Tibial nerve (tissue), 4 donors: Measurements from ENCODE around the gene PLEKHB2. TPM values are rescaled to one million over a fixed set of nuclear protein-coding genes. Genes with fewer than 3 reads are reported as not detected.
"Not testable (repeated sequence)": the region's sequence is repeated elsewhere in the genome, so short reads cannot be mapped to it uniquely, and the experiment has no call there.

Source experiments
- DNase-seq, 2 donors: peaks; one replicate each; pipeline ENCODE4 v3.0.0-alpha.2; 2019; ENCODE audit warnings: low spot score in 2 of 2
- H3K27ac ChIP-seq, 4 donors: fragments of 200-600 bp; sonication (generic) in 3 of 4; one replicate each; pipeline ENCODE4 v1.5.1; 2017 to 2019; ENCODE audit warnings: mild to moderate bottlenecking in 1 of 4
- H3K27me3 ChIP-seq, 2 donors: fragments of 200-600 bp; sonication (generic) in 1 of 2; one replicate each; pipeline versions ENCODE4 v1.5.1 to v1.6.0; 2017 to 2019
- H3K36me3 ChIP-seq, 3 donors: fragments of 200-600 bp; sonication (generic); one replicate each; pipeline ENCODE4 v1.5.1; 2018 to 2019
- H3K4me1 ChIP-seq, 4 donors: fragments of 200-600 bp; sonication (generic) in 3 of 4; one replicate each; pipeline ENCODE4 v1.5.1; 2017 to 2019
- H3K4me3 ChIP-seq, 4 donors: fragments of 200-600 bp; sonication (generic) in 3 of 4; one replicate each; pipeline ENCODE4 v1.5.1; 2017 to 2019; ENCODE audit warnings: mild to moderate bottlenecking in 1 of 4, moderate library complexity in 1 of 4
- H3K9me3 ChIP-seq, 4 donors: fragments of 200-600 bp; sonication (generic) in 3 of 4; one replicate each; pipeline ENCODE4 v1.5.1; 2017 to 2019
- CTCF ChIP-seq, 5 experiments: fragments of 200-600 bp in 3 of 5; fragments of 450-650 bp in 2 of 5; sonication (generic) in 3 of 5; IDR thresholded peaks; one replicate each; pipeline ENCODE4 v1.5.1; 2016 to 2019; ENCODE audit warnings: antibody characterized with exemption in 5 of 5, mild to moderate bottlenecking in 3 of 5, moderate library complexity in 2 of 5
- EP300 ChIP-seq, 2 donors: sonication (generic); formaldehyde crosslinking; IDR thresholded peaks; one replicate each; pipeline ENCODE4 v1.6.1; 2017; ENCODE audit warnings: antibody characterized with exemption in 2 of 2, mild to moderate bottlenecking in 1 of 2
- POLR2A ChIP-seq, 2 donors: fragments of 450-650 bp; IDR thresholded peaks; one replicate each; pipeline ENCODE4 v1.6.1; 2017; ENCODE audit warnings: antibody characterized with exemption in 2 of 2, mild to moderate bottlenecking in 2 of 2, moderate library complexity in 2 of 2
- WGBS, 2 donors: methylation state at CpG; one replicate each; pipeline ENCODE4 v1.1.5; 2018; 5-methylcytosine and 5-hydroxymethylcytosine counted together
- total RNA-seq, 4 donors: library from RNA; depleted of rRNA; stranded (reverse); fragments of >200 nt; gene quantifications; one replicate each; pipeline ENCODE4 v1.1.0, GENCODE V29; 2016

Gene PLEKHB2
- total RNA-seq, 4 donors from 2014 or later = 57.9 to 77.9 (median 72.7) TPM

DNA sequence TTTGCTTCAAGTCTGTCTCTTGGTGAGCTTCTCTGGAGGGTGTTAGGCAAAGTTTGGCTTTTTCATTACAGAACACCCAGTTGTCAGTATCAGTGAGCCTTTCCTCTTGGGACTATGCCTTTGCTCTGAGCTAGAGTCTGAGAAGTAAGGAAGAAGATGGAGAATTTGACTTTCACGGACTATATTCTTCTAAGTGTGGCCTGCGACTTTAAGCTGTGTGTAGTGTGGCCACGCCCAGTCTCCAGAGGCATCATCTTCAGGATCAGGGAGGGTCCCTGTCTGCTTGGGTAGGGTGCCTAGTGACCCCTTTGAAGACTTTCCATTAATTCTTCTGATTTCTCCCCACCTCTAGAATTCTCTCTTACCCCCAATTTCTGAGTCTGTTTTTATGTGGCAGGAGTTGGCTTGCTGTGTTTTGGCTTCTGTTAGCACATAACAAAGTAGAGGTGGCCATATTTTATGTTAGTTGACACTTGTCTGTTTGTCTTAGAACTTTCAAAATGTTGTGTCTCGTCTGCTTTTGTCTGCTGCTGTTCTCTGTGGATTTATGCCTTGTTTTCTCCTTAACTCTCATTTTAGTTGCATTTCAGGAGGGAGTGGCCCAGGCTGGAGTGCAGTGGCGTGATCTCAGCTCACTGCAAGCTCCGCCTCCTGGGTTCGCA lies 8.6 kb downstream of the PLEKHB2 start:
- no peak for TF ChIP-seq EP300 (IDR thresholded peaks at IDR 0.05)
- no peak for TF ChIP-seq CTCF (IDR thresholded peaks at IDR 0.05)
- no peak for TF ChIP-seq POLR2A (IDR thresholded peaks at IDR 0.05)
- H3K9me3 ChIP-seq = no peaks in the 10 kb centered on the region
- 78 to 85% methylated on average over 7 of the region's 7 CpGs for WGBS, 2 donors

GRCh38 chr2:131114950-131115349 lies 9.8 kb downstream of the PLEKHB2 start:
- not testable (repeated sequence) for H3K27me3 ChIP-seq, H3K9me3 ChIP-seq, DNase-seq, H3K27ac ChIP-seq, H3K4me3 ChIP-seq, H3K36me3 ChIP-seq
- 94 to 96% methylated on average over 3 of the region's 3 CpGs for WGBS, 2 donors
- peaks cover 0 to 32% (median 15%) of the 10 kb centered on the region in 4 donors for H3K4me1 ChIP-seq

More for the DNA sequence above, 8.6 kb downstream of the PLEKHB2 start:
- Histone ChIP-seq H3K27ac (peak overlapping the region in 1 of 4 donors; percentile 63), H3K27me3 (no peaks in the 10 kb centered on the region), H3K4me3 (no peak overlapping the region), H3K4me1 (peaks cover 0 to 32% (median 15%) of the 10 kb centered on the region in 4 donors), H3K36me3 (peaks cover 0 to 8% (median 0%) of the 10 kb centered on the region in 3 donors)
- no peak for DNase-seq

DNA sequence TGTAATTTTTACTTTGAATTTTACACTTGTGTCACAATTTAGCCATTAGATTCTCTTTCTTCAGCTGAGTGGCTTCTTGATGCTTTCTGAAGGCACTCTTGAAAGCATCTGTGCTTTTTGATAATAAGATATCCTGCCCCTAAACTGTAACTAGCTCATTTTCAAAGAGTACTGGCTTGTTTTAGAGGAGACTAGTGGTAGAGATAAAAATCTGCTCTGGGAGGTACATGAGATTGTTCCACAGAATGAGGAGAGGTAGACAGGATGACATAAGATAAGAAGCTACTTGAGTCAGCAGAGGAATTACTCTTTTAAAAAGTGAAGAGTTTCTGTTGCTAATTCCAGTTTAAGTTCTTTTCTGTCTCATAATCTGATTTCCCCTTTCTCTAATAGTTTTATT lies 10.6 kb downstream of the PLEKHB2 start:
- no peak overlapping the region for H3K4me3 ChIP-seq
- H3K36me3 ChIP-seq = peaks cover 0 to 12% (median 0%) of the 10 kb centered on the region in 3 donors
- no peaks in the 10 kb centered on the region for H3K9me3 ChIP-seq
- H3K27me3 ChIP-seq = no peaks in the 10 kb centered on the region
- H3K27ac ChIP-seq = no peak overlapping the region
- peaks cover 0 to 32% (median 15%) of the 10 kb centered on the region in 4 donors for H3K4me1 ChIP-seq
- no peak for DNase-seq
- no peak for TF ChIP-seq EP300 (IDR thresholded peaks at IDR 0.05)
- no peak for TF ChIP-seq POLR2A (IDR thresholded peaks at IDR 0.05)
- no peak for TF ChIP-seq CTCF (IDR thresholded peaks at IDR 0.05)

DNA sequence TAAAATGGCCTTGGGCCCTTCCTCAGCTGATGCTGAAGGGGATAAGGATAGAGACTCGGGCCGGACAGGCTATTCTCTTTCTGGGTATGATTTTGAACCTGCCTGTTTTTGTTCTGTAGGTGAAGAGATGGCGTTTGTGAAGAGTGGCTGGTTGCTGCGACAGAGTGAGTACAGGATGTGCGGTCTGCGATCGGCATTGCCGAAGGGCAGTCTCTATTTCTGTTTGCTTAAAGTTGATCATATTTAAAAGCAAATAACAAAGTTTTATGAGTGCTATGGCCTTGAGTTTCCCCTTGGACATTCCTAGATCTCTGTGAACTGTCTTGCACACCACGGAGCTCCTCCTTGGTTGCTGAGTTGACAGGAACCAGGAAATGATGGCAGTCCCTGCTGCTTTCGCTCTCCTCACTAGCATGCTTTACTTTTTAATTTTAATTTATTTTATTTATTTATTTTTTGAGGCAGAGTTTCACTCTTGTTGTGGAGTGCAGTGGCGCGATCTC lies 15.7 kb downstream of the PLEKHB2 start:
- H3K27me3 ChIP-seq = no peaks in the 10 kb centered on the region
- peaks cover 0 to under 1% (median 0%) of the 10 kb centered on the region in 4 donors for H3K4me1 ChIP-seq
- TF ChIP-seq CTCF (IDR thresholded peaks at IDR 0.05) (no peak), POLR2A (IDR thresholded peaks at IDR 0.05) (no peak), EP300 (IDR thresholded peaks at IDR 0.05) (no peak)
- peaks cover 0 to 44% (median 0%) of the 10 kb centered on the region in 3 donors for H3K36me3 ChIP-seq
- 93 to 96% methylated on average over 12 of the region's 12 CpGs for WGBS, 2 donors
- DNase-seq = no peak
- H3K27ac ChIP-seq = no peak overlapping the region
- H3K9me3 ChIP-seq = no peaks in the 10 kb centered on the region
- H3K4me3 ChIP-seq = no peak overlapping the region

DNA sequence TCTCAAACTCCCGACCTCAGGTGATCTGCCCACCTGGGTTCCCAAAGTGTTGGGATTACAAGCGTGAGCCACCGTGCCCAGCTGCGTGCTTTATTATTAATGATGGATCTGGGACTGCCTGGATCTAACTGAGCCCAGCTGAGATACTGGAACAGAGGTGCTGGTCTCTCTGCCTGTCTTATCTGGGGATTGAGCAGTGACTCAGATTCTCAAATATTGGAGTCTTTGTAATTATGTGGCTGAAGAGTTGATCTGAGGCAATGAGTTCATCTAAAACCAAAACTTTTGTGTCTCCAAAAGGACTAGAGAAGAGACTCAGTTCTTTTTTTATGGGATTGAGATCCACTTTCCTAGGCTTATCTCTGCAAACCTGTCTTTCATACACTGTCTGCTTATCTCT lies 16.3 kb downstream of the PLEKHB2 start:
- no peak overlapping the region for H3K4me3 ChIP-seq
- no peak overlapping the region for H3K27ac ChIP-seq
- H3K27me3 ChIP-seq = no peaks in the 10 kb centered on the region
- peaks cover 0 to 6% (median 0%) of the 10 kb centered on the region in 4 donors for H3K4me1 ChIP-seq
- H3K36me3 ChIP-seq = peaks cover 0 to 42% (median 0%) of the 10 kb centered on the region in 3 donors
- WGBS, 2 donors = 91 to 97% methylated on average over 4 of the region's 4 CpGs
- no peak for DNase-seq
- no peaks in the 10 kb centered on the region for H3K9me3 ChIP-seq
- TF ChIP-seq POLR2A (IDR thresholded peaks at IDR 0.05) (no peak), EP300 (IDR thresholded peaks at IDR 0.05) (no peak), CTCF (IDR thresholded peaks at IDR 0.05) (no peak)
